Stimulated activated CD4-positive, alpha-beta T cell treated with anti-CD3 and anti-CD28 coated beads, Interleukin-4, amount 100 ng/mL, for 48 hours (primary cell): Measurements from ENCODE around the gene BCL2L1.
"Not testable (repeated sequence)": the region's sequence is repeated elsewhere in the genome, so short reads cannot be mapped to it uniquely, and the experiment has no call there.

Experiments used
- DNase-seq, 2 donors: peaks; one replicate each; pipeline ENCODE4 v3.0.0-alpha.2; 2020; ENCODE audit warnings: low read depth in 2 of 2

Gene BCL2L1

GRCh38 chr20:31722257-31723068 is at the start of gene BCL2L1:
Gene BCL2L1 (minus strand): TSS chr20:31722868. CDS start chr20:31722218, 650 bp downstream.
- DNase-seq: peak; percentile 54 to 80

GRCh38 chr20:31770243-31770642 is 47.6 kb upstream of the BCL2L1 start:
- DNase-seq: no peak

- DNase-seq: no peak
Observed at GRCh38 chr20:31769681-31770080, 47.0 kb upstream of the BCL2L1 start.

GRCh38 chr20:31767805-31768204 is 45.1 kb upstream of the BCL2L1 start:
- no peak for DNase-seq

- DNase-seq: no peak
Observed at GRCh38 chr20:31764641-31765305, 42.1 kb upstream of the BCL2L1 start.

- DNase-seq: no peak
Observed at GRCh38 chr20:31760519-31761240, 38.0 kb upstream of the BCL2L1 start.

- DNase-seq: no peak
Observed at GRCh38 chr20:31759836-31760518, 37.3 kb upstream of the BCL2L1 start.

GRCh38 chr20:31758991-31759390 is 36.3 kb upstream of the BCL2L1 start:
- DNase-seq: no peak

GRCh38 chr20:31758521-31758920 is 35.9 kb upstream of the BCL2L1 start:
- DNase-seq: no peak

- no peak for DNase-seq
Observed at GRCh38 chr20:31757254-31757653, 34.6 kb upstream of the BCL2L1 start.

GRCh38 chr20:31751126-31751525 is 28.5 kb upstream of the BCL2L1 start:
- no peak for DNase-seq

- DNase-seq: no peak
Observed at GRCh38 chr20:31749223-31749622, 26.6 kb upstream of the BCL2L1 start.

- no peak for DNase-seq
Observed at GRCh38 chr20:31747640-31748039, 25.0 kb upstream of the BCL2L1 start.

- DNase-seq: not testable (repeated sequence)
Observed at GRCh38 chr20:31747028-31747427, 24.4 kb upstream of the BCL2L1 start.

GRCh38 chr20:31746068-31746878 is 23.6 kb upstream of the BCL2L1 start:
- DNase-seq: no peak

- no peak for DNase-seq
Observed at GRCh38 chr20:31740656-31741323, 18.1 kb upstream of the BCL2L1 start.

GRCh38 chr20:31740208-31740607 is 17.5 kb upstream of the BCL2L1 start:
- DNase-seq: no peak

GRCh38 chr20:31739550-31739977 is 16.9 kb upstream of the BCL2L1 start:
- no peak for DNase-seq

- peak; percentile 77 to 86 for DNase-seq
Observed at GRCh38 chr20:31738729-31739549, 16.3 kb upstream of the BCL2L1 start, which contains the start of gene TPX2. Gene TPX2 (plus strand): TSS chr20:31739290. CDS start chr20:31757477, 18,187 bp downstream.
